GM23338 (cell line): ENCODE measurements around the gene PAXX. TPM values are rescaled to one million over a fixed set of nuclear protein-coding genes. Genes with fewer than 3 reads are reported as not detected.

Source experiments
- ETS1 ChIP-seq: IDR thresholded peaks from 2 replicates; pipeline ENCODE4 v1.6.1; 2016; ENCODE audit warnings: antibody characterized with exemption
- EZH2phosphoT487 ChIP-seq: fragments of 200-600 bp; sonication (generic); IDR thresholded peaks from one replicate; pipeline ENCODE4 v1.8.1; 2018; ENCODE audit warnings: antibody characterized with exemption; ENCODE audit not compliant: unreplicated experiment
- polyA plus RNA-seq: library from polyadenylated mRNA; unstranded; fragments of >200 nt; fragmentation: Nextera tagmentation; extraction: Ambion mirVana; gene quantifications from 2 replicates; pipeline ENCODE4 v1.2.1, GENCODE V29; 2016
- total RNA-seq: library from RNA; depleted of rRNA; stranded (reverse); fragments of >200 nt; shearing (Covaris generic); gene quantifications from 2 replicates; pipeline ENCODE4 v1.2.3, GENCODE V29; 2014
- TF ChIP-seq, protein P1 (sequence below), 2 experiments: fragments of 200-600 bp in 1 of 2; sonication (generic) in 1 of 2; conservative IDR thresholded peaks; 2 replicates each; pipeline versions ENCODE4 v1.5.1 to v1.6.1; 2016 to 2017; ENCODE audit warnings: antibody characterized with exemption in 2 of 2, low read depth in 2 of 2, mild to moderate bottlenecking in 2 of 2, moderate library complexity in 1 of 2
- TF ChIP-seq, protein P2 (sequence below): fragments of 250-450 bp; sonication (Bioruptor Pico); IDR thresholded peaks from 2 replicates; pipeline ENCODE4 v1.5.0; 2020; ENCODE audit warnings: mild to moderate bottlenecking, moderate library complexity

The PAXX gene
- total and polyA plus RNA-seq, 2 experiments from 2014 or later, result 71.5 to 86.0 TPM

DNA sequence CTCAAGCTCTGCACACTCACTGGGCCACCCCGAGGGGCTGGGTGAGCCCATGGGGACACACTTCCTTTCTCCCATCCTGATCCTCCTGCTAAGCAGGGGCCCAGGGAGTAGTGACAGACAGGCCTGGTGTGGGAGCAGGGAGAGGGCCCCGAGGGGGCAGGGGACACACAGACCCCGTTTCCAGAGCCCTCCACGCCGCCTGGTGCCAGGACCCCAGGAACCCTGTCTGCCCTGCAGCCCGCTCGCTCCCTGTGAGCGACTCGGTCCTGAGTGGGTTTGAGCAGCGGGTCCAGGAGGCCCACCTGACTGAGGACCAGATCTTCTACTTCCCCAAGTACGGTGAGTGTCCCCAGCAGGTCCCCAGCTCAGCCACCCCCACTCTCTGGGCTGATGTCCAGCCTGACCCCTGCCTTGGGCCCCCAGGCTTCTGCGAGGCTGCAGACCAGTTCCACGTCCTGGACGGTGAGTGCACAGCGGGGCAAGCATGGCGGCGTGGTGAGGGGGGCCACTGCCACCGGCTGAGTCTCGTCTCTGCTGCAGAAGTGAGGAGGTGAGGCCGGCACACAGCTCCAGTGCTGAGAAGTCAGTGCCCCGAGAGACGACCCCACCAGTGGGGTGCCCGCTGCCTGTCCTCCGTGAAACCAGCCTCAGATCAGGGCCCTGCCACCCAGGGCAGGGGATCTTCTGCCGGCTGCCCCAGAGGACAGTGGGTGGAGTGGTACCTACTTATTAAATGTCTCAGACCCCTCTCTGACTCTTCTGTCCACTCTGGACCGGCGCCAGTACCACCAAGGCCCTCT lies 45.8 kb upstream of the PAXX start (continued):
- TF ChIP-seq ETS1 (no peak), EZH2phosphoT487 (no peak)
- TF ChIP-seq, protein P1, sequence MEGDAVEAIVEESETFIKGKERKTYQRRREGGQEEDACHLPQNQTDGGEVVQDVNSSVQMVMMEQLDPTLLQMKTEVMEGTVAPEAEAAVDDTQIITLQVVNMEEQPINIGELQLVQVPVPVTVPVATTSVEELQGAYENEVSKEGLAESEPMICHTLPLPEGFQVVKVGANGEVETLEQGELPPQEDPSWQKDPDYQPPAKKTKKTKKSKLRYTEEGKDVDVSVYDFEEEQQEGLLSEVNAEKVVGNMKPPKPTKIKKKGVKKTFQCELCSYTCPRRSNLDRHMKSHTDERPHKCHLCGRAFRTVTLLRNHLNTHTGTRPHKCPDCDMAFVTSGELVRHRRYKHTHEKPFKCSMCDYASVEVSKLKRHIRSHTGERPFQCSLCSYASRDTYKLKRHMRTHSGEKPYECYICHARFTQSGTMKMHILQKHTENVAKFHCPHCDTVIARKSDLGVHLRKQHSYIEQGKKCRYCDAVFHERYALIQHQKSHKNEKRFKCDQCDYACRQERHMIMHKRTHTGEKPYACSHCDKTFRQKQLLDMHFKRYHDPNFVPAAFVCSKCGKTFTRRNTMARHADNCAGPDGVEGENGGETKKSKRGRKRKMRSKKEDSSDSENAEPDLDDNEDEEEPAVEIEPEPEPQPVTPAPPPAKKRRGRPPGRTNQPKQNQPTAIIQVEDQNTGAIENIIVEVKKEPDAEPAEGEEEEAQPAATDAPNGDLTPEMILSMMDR (conservative IDR thresholded peaks at IDR 0.05; ENCODE audit: low read depth in 2 of 2), result no peak
- TF ChIP-seq, protein P2, sequence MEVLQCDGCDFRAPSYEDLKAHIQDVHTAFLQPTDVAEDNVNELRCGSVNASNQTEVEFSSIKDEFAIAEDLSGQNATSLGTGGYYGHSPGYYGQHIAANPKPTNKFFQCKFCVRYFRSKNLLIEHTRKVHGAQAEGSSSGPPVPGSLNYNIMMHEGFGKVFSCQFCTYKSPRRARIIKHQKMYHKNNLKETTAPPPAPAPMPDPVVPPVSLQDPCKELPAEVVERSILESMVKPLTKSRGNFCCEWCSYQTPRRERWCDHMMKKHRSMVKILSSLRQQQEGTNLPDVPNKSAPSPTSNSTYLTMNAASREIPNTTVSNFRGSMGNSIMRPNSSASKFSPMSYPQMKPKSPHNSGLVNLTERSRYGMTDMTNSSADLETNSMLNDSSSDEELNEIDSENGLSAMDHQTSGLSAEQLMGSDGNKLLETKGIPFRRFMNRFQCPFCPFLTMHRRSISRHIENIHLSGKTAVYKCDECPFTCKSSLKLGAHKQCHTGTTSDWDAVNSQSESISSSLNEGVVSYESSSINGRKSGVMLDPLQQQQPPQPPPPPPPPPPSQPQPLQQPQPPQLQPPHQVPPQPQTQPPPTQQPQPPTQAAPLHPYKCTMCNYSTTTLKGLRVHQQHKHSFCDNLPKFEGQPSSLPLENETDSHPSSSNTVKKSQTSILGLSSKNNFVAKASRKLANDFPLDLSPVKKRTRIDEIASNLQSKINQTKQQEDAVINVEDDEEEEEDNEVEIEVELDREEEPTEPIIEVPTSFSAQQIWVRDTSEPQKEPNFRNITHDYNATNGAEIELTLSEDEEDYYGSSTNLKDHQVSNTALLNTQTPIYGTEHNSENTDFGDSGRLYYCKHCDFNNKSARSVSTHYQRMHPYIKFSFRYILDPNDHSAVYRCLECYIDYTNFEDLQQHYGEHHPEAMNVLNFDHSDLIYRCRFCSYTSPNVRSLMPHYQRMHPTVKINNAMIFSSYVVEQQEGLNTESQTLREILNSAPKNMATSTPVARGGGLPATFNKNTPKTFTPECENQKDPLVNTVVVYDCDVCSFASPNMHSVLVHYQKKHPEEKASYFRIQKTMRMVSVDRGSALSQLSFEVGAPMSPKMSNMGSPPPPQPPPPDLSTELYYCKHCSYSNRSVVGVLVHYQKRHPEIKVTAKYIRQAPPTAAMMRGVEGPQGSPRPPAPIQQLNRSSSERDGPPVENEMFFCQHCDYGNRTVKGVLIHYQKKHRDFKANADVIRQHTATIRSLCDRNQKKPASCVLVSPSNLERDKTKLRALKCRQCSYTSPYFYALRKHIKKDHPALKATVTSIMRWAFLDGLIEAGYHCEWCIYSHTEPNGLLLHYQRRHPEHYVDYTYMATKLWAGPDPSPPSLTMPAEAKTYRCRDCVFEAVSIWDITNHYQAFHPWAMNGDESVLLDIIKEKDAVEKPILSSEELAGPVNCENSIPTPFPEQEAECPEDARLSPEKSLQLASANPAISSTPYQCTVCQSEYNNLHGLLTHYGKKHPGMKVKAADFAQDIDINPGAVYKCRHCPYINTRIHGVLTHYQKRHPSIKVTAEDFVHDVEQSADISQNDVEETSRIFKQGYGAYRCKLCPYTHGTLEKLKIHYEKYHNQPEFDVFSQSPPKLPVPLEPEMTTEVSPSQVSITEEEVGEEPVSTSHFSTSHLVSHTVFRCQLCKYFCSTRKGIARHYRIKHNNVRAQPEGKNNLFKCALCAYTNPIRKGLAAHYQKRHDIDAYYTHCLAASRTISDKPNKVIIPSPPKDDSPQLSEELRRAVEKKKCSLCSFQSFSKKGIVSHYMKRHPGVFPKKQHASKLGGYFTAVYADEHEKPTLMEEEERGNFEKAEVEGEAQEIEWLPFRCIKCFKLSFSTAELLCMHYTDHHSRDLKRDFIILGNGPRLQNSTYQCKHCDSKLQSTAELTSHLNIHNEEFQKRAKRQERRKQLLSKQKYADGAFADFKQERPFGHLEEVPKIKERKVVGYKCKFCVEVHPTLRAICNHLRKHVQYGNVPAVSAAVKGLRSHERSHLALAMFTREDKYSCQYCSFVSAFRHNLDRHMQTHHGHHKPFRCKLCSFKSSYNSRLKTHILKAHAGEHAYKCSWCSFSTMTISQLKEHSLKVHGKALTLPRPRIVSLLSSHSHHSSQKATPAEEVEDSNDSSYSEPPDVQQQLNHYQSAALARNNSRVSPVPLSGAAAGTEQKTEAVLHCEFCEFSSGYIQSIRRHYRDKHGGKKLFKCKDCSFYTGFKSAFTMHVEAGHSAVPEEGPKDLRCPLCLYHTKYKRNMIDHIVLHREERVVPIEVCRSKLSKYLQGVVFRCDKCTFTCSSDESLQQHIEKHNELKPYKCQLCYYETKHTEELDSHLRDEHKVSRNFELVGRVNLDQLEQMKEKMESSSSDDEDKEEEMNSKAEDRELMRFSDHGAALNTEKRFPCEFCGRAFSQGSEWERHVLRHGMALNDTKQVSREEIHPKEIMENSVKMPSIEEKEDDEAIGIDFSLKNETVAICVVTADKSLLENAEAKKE (CRISPR knock-in tag), result no peak
